Colonic mucosa (tissue), 4 donors: ENCODE results near the gene WDPCP. TPM values are rescaled to one million over a fixed set of nuclear protein-coding genes. Genes with fewer than 3 reads are reported as not detected.

Experiments used
- DNase-seq: peaks from one replicate; pipeline ENCODE4 v3.0.0-alpha.2; 2020
- H3K27ac ChIP-seq: fragments of 200-600 bp; one replicate; pipeline ENCODE4 v1.8.0; 2021
- H3K27me3 ChIP-seq: fragments of 200-600 bp; one replicate; pipeline ENCODE4 v1.8.0; 2021
- H3K36me3 ChIP-seq: fragments of 200-600 bp; one replicate; pipeline ENCODE4 v1.8.0; 2021
- H3K4me1 ChIP-seq: fragments of 200-600 bp; one replicate; pipeline ENCODE4 v1.8.0; 2021; ENCODE audit warnings: mild to moderate bottlenecking
- H3K4me3 ChIP-seq: fragments of 200-600 bp; one replicate; pipeline ENCODE4 v1.8.0; 2021
- H3K9ac ChIP-seq, 2 donors: one replicate each; pipeline ENCODE4 v1.7.0; 2013; ENCODE audit warnings: control low read depth in 2 of 2, low read depth in 2 of 2, low read length in 2 of 2
- H3K9me3 ChIP-seq: fragments of 200-600 bp; one replicate; pipeline ENCODE4 v1.8.0; 2021
- CTCF ChIP-seq: fragments of 200-600 bp; IDR thresholded peaks from one replicate; pipeline ENCODE4 v1.8.0; 2022; ENCODE audit warnings: antibody characterized with exemption, mild to moderate bottlenecking
- intact Hi-C: fragments of 100-400 bp; cut with DNase I; formaldehyde crosslinking; loops from one replicate; pipeline ENCODE4 v1.14.1; 2022
- total RNA-seq, 2 donors: library from RNA; stranded (reverse); fragmentation: NEBNext Ultra II Directional in 1 of 2; extraction: Animal tissue kit (Norgen Biotek cat#: 25700) in 1 of 2; gene quantifications; one replicate each; pipeline ENCODE4 v1.2.1, GENCODE V29; 2021
- donor health status: healthy.
- donor health status: DM: no; HTN: no; CAD: no.
- donor health status: DM: no; HTN: no; CAD: no.

Gene WDPCP
- total RNA-seq, 2 donors from 2014 or later, result 3.4 to 4.5 TPM

GRCh38 chr2:63622751-63623150 is 34.5 kb upstream of the WDPCP start:
- H3K27me3 ChIP-seq, result no peaks in the 10 kb centered on the region
- TF ChIP-seq CTCF, result no peak

DNA sequence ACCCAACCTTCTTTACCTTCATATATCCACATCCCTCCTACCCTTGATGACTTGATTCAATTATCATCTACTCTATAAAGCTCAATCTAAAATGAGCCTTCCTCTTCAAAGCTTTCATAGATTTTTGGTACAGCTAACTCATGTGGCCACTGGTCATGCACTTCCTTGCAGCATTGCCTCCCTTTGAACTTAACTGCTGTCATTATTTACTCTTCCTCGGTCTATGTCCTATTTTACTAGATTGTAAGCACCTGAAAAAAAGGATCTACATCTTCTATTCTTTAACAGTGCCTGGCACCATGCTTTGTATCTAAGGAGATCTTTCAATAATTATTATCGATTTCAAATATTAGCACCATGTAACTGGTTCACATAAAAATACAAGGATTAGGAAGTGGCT is 31.1 kb upstream of the WDPCP start:
- H3K4me1 ChIP-seq, result no peaks in the 10 kb centered on the region
- no peaks in the 10 kb centered on the region for H3K9me3 ChIP-seq
- H3K27ac ChIP-seq, result no peak overlapping the region
- no peaks in the 10 kb centered on the region for H3K36me3 ChIP-seq
- DNase-seq, result no peak
- H3K4me3 ChIP-seq, result no peak overlapping the region
- no peaks in the 10 kb centered on the region for H3K27me3 ChIP-seq
- intact Hi-C loops, result no loop called here
- no peak overlapping the region for H3K9ac ChIP-seq
- no peak for TF ChIP-seq CTCF

More at GRCh38 chr2:63622751-63623150, 34.5 kb upstream of the WDPCP start:
- no peak overlapping the region for H3K9ac ChIP-seq
- intact Hi-C loops, result no loop called here
- no peak overlapping the region for H3K4me3 ChIP-seq
- H3K9me3 ChIP-seq, result no peaks in the 10 kb centered on the region
- DNase-seq, result no peak
- H3K4me1 ChIP-seq, result no peaks in the 10 kb centered on the region
- no peak overlapping the region for H3K27ac ChIP-seq
- H3K36me3 ChIP-seq, result no peaks in the 10 kb centered on the region

DNA sequence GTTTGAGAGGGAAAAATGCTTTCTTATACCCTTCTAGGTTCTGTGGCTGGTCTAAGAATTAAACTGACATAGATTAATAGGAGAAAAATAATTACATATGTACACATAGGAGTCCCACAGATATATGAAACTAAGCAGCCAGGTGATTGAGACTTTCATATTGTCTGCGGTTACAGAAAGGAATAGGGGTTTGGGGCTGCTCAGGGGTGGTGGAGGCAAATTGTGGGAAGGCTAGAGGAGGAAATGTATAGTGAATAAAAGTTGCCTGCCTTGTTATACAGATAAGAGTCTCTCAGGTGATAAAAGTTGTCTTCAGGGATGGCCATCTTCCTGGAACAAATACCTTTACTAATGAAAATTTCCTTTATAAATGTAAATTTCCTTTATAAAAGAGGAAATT is 29.1 kb upstream of the WDPCP start:
- Histone ChIP-seq H3K36me3 (no peaks in the 10 kb centered on the region), H3K9me3 (no peaks in the 10 kb centered on the region), H3K27ac (no peak overlapping the region), H3K4me1 (no peaks in the 10 kb centered on the region), H3K27me3 (no peaks in the 10 kb centered on the region), H3K9ac (no peak overlapping the region), H3K4me3 (no peak overlapping the region)
- no peak for TF ChIP-seq CTCF
- DNase-seq, result no peak
- intact Hi-C loops, result no loop called here

- DNase-seq, result no peak
- no peaks in the 10 kb centered on the region for H3K27me3 ChIP-seq
- no peaks in the 10 kb centered on the region for H3K36me3 ChIP-seq
- H3K4me1 ChIP-seq, result no peaks in the 10 kb centered on the region
- no peak overlapping the region for H3K9ac ChIP-seq
- intact Hi-C loops, result no loop called here
- no peaks in the 10 kb centered on the region for H3K9me3 ChIP-seq
- H3K4me3 ChIP-seq, result no peak overlapping the region
- no peak overlapping the region for H3K27ac ChIP-seq
- no peak for TF ChIP-seq CTCF
Observed at GRCh38 chr2:63614983-63615945, 27.0 kb upstream of the WDPCP start.

GRCh38 chr2:63614448-63614968 is 26.2 kb upstream of the WDPCP start:
- intact Hi-C loops, result no loop called here
- Histone ChIP-seq H3K4me3 (no peak overlapping the region), H3K27me3 (no peaks in the 10 kb centered on the region), H3K36me3 (no peaks in the 10 kb centered on the region), H3K9me3 (no peaks in the 10 kb centered on the region), H3K27ac (no peak overlapping the region), H3K9ac (no peak overlapping the region), H3K4me1 (no peaks in the 10 kb centered on the region)
- TF ChIP-seq CTCF, result no peak
- DNase-seq, result no peak
